ENCODE data around the gene SIX5.
"Not testable (repeated sequence)": the region's sequence is repeated elsewhere in the genome, so short reads cannot be mapped to it uniquely, and the experiment has no call there.

The SIX5 gene

DNA sequence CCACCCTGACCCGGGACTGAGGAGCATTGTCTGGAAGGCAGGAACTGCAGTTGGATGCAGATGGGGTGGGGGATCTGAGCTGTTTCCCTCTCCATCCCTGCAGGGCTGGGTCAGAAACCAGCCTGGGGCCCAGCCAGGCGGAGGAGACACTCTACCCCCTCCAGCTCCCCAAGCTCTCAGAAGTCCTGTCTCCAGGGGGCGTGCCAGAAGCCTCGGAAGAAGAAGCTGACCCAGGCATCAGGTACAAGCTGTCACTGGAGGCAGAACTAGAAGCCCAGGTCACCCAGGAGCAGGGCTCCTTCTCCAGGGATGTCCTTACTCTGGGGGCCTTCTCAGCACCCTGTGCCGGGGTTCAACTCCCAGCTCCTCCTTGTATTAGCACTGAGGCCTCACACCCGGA lies 15.5 kb downstream of the SIX5 start:
- DNase-seq (ENCODE audit: low read depth) = no peak

DNA sequence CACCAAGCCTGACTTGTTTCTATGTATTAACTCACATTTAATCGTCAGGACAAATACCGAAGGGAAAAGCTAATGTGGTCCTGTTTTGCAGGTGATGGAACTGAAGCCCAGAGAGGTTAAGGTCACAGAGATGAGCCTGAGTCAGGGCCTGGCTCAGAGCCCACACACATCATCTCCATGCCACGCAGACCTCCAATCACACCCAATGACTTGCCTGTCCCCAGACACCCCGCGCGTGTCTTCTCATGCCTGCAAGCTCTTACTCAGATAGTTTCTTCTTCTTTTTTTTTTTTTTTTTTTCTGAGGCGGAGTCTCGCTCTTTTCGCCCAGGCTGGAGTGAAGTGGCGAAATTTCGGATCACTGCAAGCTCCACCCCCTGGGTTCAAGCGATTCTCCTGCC lies 16.4 kb downstream of the SIX5 start:
- DNase-seq (ENCODE audit: low read depth) = no peak

DNA sequence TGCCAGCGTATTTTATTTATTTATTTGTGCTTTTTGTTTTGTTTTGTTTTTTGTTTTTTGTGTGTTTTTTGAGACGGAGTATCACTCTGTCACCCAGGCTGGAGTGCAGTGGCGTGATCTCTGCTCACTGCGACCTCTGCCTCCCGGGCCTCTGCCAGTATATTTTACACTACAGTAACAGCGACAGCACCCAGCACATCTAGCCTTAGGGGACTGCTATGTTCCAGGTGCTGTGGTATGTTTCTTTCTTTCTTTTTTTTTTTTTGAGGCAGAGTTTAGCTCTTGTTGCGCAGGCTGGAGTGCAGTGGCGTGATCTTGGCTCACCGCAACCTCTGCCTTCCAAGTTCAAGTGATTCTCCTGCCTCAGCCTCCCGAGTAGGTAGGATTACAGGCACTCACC lies 17.6 kb downstream of the SIX5 start:
- not testable (repeated sequence) for DNase-seq (ENCODE audit: low read depth)

DNA sequence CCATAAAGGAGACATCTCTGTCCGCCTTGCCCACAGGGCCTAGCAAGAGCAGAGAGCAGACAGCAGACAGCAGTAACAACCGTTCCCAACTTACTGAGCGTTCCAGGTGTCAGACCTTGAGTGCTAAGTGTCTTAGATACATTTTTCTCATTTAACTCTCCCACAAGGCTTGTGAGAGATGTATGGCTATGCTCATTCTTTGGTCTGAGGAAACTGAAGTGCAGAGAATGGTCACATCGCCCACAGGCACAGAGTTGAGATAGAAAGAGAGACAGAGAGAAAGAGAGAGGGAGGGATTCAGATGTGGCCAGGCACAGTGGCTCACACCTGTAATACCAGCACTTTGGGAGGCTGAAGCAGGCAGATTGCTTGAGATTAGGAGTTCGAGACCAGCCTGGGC lies 21.5 kb downstream of the SIX5 start:
- no peak for DNase-seq (ENCODE audit: low read depth)

DNA sequence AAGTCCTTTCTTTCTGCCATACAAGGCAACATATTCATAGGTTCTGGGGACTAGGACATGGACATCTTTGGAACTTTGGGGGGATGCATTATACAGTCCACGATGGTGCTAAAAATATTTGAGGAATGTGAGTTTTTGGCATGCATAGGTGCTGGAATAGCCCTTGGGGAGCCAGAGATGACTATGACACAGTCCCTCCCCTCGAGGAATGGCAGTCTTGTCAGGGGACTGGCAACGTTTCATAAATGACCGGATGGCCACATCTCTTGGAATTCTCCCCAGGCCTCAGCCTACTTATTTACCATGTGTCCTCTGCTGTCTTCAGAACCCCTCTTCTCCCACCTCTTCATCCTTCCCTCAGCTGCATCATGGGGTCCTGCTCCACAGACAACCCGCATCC lies 22.2 kb downstream of the SIX5 start:
- no peak for DNase-seq (ENCODE audit: low read depth)

DNA sequence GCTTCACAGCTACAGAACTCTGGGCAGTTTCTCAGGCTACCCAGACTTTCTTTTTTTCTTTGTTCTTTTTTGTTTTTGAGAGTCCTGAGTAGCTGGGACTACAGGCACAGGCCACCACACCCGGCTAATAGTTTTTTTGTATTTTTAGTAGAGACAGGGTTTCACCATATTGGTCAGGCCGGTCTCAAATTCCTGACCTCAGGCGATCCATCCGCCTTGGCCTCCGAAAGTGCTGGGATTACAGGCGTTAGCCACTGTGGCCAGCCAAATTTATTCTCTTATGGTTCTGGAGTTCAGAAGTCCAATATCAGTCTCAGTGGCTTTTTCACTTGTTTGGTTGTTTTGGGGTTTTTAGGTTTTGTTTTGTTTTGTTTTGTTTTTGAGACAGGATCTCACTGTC lies 23.4 kb downstream of the SIX5 start:
- no peak for DNase-seq (ENCODE audit: low read depth)

DNA sequence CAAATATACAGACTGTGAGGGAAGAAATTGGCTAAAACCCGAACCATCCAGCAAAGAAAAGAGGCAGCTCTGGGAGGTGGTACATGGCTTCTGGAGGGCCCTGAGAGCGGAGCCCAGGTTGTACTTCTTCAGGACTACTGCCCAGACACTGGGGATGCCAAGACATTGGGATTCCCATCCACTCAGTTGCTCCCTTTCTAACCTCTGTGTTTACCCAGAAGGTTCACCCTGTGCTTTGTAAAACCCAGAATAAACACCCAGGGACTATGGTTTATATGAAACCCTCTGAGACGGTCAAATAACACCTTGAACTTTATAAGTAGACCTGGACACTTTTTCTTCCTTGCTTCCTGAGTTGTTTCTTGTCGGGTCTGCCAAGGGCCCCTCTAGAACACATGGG lies 26.1 kb downstream of the SIX5 start:
- DNase-seq (ENCODE audit: low read depth) = no peak

DNA sequence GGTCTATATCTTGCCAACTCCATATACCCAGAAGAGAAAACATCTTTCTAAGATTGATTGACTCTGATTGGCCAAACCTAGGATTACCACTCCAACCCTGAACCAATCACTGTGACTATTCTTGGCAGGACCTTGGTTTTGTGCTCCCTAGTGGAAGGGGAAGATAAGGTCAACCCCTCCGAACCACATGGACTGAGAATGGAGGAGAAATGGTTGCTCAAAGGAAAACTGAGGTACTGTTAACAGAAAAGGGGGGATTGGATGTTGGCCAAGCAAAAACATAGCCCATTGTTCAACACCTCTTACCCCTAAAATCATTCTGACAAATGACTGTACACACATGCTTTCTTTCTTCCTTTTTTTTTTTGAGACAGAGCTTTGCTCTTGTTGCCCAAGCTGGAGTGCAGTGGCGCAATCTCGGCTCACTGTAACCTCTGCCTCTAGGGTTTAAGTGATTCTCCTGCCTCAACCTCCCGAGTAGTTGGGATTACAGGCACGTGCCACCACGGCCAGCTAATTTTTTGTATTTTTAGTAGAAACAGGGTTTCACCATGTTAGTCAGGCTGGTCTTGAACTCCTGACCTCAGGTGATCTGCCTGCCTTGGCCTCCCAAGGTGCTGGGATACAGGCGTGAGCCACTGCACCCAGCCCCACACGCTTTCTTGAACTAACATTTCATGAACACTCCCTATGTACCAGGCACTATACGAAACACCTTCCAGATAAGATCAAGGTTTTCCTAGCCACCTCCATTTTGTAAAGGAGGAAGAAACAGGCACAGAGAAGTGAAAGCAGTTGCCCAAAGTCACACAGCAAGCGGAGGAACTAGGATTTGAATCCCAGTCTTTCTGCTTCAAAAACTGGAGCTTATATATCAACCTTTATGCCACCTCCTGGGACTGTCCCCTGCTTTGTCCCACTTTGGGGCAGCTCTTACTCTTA lies 29.3 kb downstream of the SIX5 start:
- no peak for DNase-seq (ENCODE audit: low read depth)

DNA sequence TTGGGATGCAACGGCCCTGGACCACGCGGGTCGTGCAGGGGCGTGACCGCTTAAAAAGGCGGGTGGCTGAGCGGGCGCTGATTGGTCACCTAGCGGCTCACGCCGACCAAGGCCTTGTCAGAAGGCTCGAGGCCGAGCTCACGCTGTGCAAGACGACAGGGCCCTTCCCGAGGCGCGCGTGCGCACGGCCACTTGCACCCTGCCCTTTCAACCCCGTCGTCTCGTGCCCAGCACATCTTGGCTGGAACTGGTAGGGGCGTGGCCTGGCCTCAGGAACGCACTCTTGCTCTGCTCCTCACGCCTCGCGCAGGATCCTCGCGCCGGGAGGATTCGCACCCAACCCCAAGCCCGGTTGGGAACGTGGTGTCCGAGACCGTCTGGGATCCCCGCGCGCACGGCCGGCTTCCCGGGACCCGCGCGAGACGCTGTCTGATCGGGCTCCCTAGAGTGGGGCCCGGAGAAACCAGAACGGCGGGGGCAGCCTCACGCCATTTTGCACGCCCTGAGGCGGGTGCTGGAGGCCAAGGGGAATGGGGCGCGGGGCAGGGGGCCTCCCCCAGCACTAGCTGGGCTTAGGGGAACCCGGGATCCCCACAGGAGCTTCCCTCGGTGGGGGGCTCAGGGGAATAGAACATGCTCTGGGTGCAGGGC lies 35.8 kb downstream of the SIX5 start, which contains the start of gene MEIOSIN:
MEIOSIN (plus strand) TSS at position 280 of the 651 bp plus-strand sequence. CDS start 1,938 bp downstream, outside the sequence.
- no peak for DNase-seq (ENCODE audit: low read depth)

DNA sequence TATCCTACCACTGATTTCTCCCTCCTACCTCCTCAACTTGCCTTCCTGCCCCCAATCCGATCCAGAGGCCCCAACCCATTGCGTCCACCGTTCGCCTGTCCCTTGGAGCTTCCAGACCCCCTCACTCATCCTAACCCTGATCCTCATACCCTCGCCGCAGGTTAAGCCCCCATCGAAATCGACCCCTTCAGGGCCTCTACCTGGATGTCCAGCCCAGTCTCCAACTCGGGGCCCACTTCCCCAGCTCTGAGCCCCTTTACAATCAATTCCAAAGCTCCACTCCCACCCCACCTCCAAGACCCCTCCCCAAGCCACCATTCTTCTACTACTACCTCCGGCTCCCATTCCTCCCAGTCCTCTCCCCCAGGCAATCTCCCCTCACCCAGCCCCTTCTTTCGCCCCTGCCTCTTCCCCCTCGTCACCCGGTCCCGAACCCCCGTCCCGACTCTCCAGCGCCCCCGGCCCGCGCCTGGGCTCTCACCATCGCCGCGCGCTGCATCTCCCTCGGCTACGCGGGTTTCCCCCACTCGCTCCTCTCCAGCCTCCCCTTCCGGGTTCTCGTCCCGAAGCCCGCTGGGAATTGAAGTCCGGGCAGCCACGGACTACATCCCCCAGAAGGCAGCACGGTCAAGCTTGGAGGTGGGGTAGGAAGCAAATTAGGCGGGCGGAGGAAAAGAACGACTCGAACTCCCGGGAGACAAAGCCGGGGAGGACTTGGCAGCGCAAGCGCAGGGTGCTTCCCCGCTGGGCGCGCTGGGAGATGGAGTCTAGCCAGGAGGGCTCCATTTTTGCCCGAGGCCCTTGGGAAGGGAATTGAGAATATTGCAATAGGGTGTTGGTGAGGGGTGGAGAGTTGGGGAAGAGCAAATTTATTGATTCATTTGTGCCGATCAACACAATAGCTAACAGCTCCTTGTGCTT lies 38.4 kb downstream of the SIX5 start, which contains the start of gene FBXO46:
FBXO46 (minus strand) TSS at position 529 of the 921 bp plus-strand sequence. CDS start 17,401 bp downstream, outside the sequence.
- peak; percentile 86 for DNase-seq (ENCODE audit: low read depth)

DNA sequence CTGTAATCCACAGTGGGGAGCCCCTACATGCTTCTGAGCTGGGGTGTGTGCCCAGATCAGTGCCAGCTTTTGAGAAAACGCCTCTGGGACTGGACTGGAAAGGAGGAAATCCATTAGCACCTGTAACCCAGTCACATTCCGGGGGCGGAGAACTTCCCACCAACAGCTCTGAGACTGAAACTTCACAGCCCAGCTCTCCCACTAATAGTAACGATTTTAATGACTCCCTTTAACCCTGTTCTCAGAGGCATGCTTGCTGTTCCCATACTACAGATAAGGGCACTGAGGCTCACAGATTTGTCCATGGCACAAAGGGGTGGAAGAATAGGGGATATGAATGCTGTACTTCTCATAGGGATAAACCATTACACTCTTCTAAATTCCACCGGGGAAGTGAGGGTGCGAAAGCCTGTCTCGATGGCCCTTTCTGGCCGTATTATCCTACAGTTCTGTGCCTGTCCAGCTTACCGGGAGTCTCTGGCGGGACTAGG lies 39.2 kb downstream of the SIX5 start:
- DNase-seq (ENCODE audit: low read depth) = no peak

DNA sequence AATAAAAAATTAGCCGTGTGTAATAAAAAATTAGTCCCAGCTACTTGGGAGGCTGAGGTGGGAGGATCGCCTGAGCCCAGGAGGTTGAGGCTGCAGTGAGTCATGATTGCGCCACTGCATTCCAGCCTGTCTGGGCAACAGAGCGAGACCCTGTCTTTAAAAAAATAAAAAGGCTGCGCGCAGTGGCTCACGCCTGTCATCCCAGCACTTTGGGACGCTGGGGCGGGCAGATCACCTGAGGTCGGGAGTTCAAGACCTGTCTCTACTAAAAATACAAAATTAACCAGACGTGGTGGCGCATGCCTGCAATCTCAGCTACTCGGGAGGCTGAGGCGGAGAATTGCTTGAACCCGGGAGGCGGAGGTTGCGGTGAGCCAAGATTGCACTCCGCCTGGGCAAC lies 40.4 kb downstream of the SIX5 start:
- DNase-seq (ENCODE audit: low read depth) = not testable (repeated sequence)

DNA sequence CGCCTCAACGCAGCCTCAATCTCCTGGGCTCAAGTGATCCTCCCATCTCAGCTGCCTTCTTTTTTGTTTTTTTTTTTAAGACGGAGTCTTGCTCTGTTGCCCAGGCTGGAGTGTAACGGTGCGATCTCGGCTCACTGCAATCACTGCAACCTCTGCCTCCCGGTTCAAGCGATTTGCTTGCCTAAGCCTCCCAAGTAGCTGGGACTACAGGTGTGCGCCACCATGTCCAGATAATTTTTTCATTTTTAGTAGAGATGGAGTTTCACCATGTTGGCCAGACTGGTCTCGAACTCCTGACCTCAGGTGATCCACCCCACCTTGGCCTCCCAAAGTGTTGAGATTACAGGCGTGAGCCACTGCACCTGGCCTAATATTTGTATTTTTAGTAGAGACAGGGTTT lies 49.0 kb downstream of the SIX5 start:
- DNase-seq (ENCODE audit: low read depth) = not testable (repeated sequence)

DNA sequence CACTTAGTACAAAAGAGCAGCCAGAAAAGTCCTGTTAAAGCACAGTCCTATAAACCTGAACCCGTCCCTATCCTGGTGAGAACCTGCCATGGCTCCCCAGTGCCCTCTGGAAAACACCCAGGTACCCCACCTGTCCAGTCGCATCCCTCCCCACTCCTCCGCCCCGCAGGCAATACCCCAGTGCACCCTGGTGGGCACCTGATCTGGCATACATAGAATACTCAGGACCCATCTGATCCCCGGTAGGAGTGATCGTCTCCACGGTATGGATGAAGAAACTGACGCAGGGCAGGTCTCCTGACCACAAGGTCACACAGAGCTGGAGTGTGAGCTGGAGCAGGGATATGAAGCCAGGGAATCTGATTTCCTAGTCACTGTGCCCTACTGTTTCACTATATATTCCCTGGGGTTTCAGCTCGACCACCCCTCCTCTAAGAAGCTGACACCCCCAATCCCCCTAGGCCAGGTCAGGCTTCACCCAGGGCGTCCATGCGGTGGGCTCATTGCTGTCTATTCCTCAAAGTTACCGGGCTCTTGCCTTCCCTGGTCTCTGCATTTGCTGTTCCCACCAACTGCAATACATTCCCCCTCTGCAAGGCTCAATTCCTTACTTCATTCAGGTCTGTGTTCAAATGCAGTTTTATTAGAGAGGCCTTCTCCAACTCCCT lies 50.9 kb downstream of the SIX5 start:
- DNase-seq (ENCODE audit: low read depth) = no peak

DNA sequence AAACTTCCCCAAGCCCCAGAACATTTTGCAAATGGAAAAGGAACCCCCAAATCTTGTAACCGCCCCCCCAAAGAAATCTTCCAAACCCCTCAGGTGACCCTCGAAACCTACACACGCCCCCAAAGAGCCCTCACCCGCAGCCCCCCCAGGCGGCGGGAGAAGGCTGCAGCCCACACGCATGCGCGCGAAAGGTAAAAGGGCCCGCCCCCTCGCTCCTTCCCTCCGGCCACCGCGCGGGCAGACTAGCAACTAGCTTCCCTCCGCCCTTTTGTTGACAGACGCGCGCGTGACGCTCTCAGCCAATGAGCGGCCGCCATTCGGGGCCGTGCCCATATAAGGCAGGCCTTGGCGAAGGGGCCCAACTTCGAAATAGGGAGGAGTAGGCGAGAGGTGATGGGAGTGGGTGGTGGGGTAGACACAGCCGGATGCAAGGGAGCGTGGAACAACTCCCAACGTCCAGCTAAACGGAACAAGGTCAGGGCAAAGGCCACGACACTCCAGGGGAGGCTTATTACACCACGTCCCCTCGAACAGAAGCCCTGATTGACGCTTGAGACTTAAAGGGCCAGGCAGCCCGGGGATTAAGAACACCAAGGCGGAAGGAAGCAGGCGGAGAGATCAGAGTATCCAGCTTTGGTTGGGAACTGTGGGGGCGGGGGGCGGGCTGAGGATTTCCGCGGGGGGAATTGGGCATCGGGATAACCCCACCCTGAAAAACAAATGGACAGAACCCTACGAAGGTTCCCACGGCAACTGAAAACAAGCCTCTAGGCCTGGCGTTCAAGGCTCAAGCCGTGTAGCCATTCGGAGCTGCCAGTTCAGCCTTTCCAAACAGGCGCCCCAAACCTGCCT lies 51.7 kb downstream of the SIX5 start:
- peak; percentile 96 for DNase-seq (ENCODE audit: low read depth)

DNA sequence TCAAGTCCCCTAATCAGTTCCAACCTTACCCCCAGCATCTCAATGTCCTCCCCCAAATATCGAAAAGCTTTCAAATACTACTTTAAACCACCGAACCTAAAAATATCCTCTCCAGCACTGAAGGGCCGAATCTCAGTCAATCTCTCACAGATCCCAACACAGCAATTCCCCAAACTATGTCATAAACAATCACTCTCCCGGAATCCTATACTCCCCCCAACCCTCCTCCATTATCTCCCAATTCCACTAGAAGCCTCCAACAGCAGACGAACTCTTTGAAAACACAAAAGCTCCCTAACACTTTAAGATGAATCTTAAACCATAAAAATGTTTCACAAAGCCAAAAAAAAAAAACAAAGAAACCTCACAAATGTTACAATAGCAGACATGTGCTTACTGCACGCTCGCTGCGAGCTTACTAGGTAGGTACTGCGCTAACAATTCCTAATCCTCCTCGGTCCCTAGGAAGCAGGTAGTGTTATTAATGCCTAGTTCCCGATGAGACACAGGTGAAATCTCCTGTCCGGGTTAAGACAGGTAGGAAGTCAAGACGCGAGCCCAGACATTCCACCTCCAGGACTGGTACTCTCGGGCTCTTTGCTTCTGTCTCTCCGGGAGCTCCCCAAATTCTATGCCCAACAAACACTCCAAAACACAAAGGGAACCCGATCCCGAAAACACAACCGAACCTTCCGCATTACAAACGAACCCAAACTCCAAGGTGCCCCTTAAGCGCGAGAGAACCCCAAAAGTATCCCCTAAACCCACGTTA lies 52.5 kb downstream of the SIX5 start:
- DNase-seq (ENCODE audit: low read depth) = no peak

DNA sequence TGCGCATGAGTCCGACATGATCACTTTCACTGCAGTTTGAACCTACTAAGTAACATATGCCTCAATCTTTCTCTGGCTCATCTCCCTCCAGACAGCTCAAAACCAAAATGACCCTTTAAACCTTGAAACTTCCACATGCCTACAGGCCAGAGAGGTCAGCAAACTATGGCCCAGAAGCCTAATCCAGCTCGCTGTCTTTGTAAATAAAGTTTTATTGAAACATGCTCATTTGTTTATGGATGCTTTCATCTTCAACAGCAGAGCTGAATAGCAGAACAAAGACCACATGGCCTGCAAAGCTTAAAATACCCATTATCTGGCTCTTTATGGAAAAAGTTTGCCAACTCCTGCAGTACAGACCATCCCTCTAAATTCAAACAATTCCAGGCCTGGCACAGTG lies 53.9 kb downstream of the SIX5 start:
- DNase-seq (ENCODE audit: low read depth) = no peak
